Nephron progenitor cell (in vitro differentiated cells): ENCODE results near the gene C5orf63.
"Not testable (repeated sequence)": the region's sequence is repeated elsewhere in the genome, so short reads cannot be mapped to it uniquely, and the experiment has no call there.

Source experiments
- DNase-seq: peaks from one replicate; pipeline ENCODE4 v3.0.0; 2021
- H3K27ac Mint-ChIP-seq: 2 replicates; pipeline ENCODE4 v1.8.0; 2021; ENCODE audit warnings: mild to moderate bottlenecking, moderate library complexity, mixed read lengths
- H3K27me3 Mint-ChIP-seq: 2 replicates; pipeline ENCODE4 v1.8.0; 2021; ENCODE audit warnings: mild to moderate bottlenecking, low read depth, mixed read lengths; ENCODE audit not compliant: poor library complexity
- H3K36me3 Mint-ChIP-seq: 2 replicates; pipeline ENCODE4 v1.8.0; 2021; ENCODE audit warnings: low read depth, mixed read lengths
- H3K4me1 Mint-ChIP-seq: 2 replicates; pipeline ENCODE4 v1.8.0; 2021; ENCODE audit warnings: mixed read lengths
- H3K4me3 Mint-ChIP-seq: 2 replicates; pipeline ENCODE4 v1.8.0; 2021; ENCODE audit warnings: mild to moderate bottlenecking, moderate library complexity, mixed read lengths
- H3K9me3 Mint-ChIP-seq: 2 replicates; pipeline ENCODE4 v1.8.0; 2021; ENCODE audit warnings: mild to moderate bottlenecking, moderate library complexity, mixed read lengths
- CTCF ChIP-seq: fragments of 200-600 bp; sonication (generic); IDR thresholded peaks from 2 replicates; pipeline ENCODE4 v1.5.0; 2021; ENCODE audit warnings: antibody characterized with exemption

The C5orf63 gene

GRCh38 chr5:127072861-127073846, at the start of gene C5orf63:
Gene C5orf63 (minus strand): TSS chr5:127073502. CDS start chr5:127058995, 14,507 bp downstream.
- Mint-ChIP-seq H3K36me3 (no peaks in the 10 kb centered on the region), H3K27ac (peak within 1 kb of the TSS; percentile 22)
- TF ChIP-seq CTCF = no peak

GRCh38 chr5:127112347-127112864, 39.1 kb upstream of the C5orf63 start:
- no peak overlapping the region for H3K4me3 Mint-ChIP-seq
- H3K27ac Mint-ChIP-seq = no peak overlapping the region
- H3K36me3 Mint-ChIP-seq = peaks cover 24% of the 10 kb centered on the region
- no peaks in the 10 kb centered on the region for H3K4me1 Mint-ChIP-seq
- DNase-seq = no peak
- peaks cover 49% of the 10 kb centered on the region for H3K9me3 Mint-ChIP-seq
- TF ChIP-seq CTCF = no peak
- H3K27me3 Mint-ChIP-seq = no peaks in the 10 kb centered on the region

More at GRCh38 chr5:127072861-127073846, at the start of gene C5orf63:
- peaks cover 4% of the 10 kb centered on the region for H3K9me3 Mint-ChIP-seq
- peaks cover 19% of the 10 kb centered on the region for H3K4me1 Mint-ChIP-seq
- H3K4me3 Mint-ChIP-seq = no peak within 1 kb of the TSS
- no peak for DNase-seq
- H3K27me3 Mint-ChIP-seq = no peaks in the 10 kb centered on the region

- H3K4me3 Mint-ChIP-seq = no peak overlapping the region
- H3K9me3 Mint-ChIP-seq = peaks cover 59% of the 10 kb centered on the region
- H3K36me3 Mint-ChIP-seq = peaks cover 24% of the 10 kb centered on the region
- TF ChIP-seq CTCF = no peak
- no peak for DNase-seq
- H3K27me3 Mint-ChIP-seq = peaks cover under 1% of the 10 kb centered on the region
- H3K27ac Mint-ChIP-seq = no peak overlapping the region
- no peaks in the 10 kb centered on the region for H3K4me1 Mint-ChIP-seq
Measured at GRCh38 chr5:127111112-127111511, 37.8 kb upstream of the C5orf63 start.

GRCh38 chr5:127108624-127109260, 35.4 kb upstream of the C5orf63 start:
- Mint-ChIP-seq H3K36me3 (peaks cover 24% of the 10 kb centered on the region), H3K9me3 (peaks cover 69% of the 10 kb centered on the region)
- H3K4me3 Mint-ChIP-seq, H3K27me3 Mint-ChIP-seq, DNase-seq, H3K27ac Mint-ChIP-seq, H3K4me1 Mint-ChIP-seq: not testable (repeated sequence)

GRCh38 chr5:127101935-127102334, 28.6 kb upstream of the C5orf63 start:
- no peak for TF ChIP-seq CTCF
- no peak overlapping the region for H3K27ac Mint-ChIP-seq

GRCh38 chr5:127101533-127101932, 28.2 kb upstream of the C5orf63 start:
- Mint-ChIP-seq H3K36me3 (no peaks in the 10 kb centered on the region), H3K4me1 (peaks cover 27% of the 10 kb centered on the region), H3K27ac (no peak overlapping the region), H3K27me3 (peaks cover 11% of the 10 kb centered on the region), H3K4me3 (no peak overlapping the region), H3K9me3 (peaks cover 17% of the 10 kb centered on the region)
- no peak for DNase-seq
- no peak for TF ChIP-seq CTCF

More at GRCh38 chr5:127101935-127102334, 28.6 kb upstream of the C5orf63 start:
- Mint-ChIP-seq H3K27me3 (peaks cover 11% of the 10 kb centered on the region), H3K36me3 (no peaks in the 10 kb centered on the region), H3K4me3 (no peak overlapping the region), H3K9me3 (peaks cover 18% of the 10 kb centered on the region), H3K4me1 (peaks cover 25% of the 10 kb centered on the region)
- DNase-seq = no peak
